T follicular helper cell (primary cell): ENCODE measurements around the gene C1orf94.

Experiments used
- DNase-seq: peaks from one replicate; pipeline ENCODE4 v3.0.0-alpha.2; 2020; ENCODE audit warnings: low read depth

C1orf94 gene

GRCh38 chr1:34262023-34262853, 85.5 kb downstream of the C1orf94 start:
- DNase-seq: no peak

GRCh38 chr1:34262921-34263320, 86.2 kb downstream of the C1orf94 start:
- no peak for DNase-seq

- no peak for DNase-seq
Observed at GRCh38 chr1:34263406-34263805, 86.7 kb downstream of the C1orf94 start.

- no peak for DNase-seq
Observed at GRCh38 chr1:34265396-34265795, 88.7 kb downstream of the C1orf94 start.

GRCh38 chr1:34266127-34266951, 89.6 kb downstream of the C1orf94 start:
- DNase-seq: no peak

GRCh38 chr1:34267326-34267725, 90.6 kb downstream of the C1orf94 start:
- DNase-seq: no peak

- no peak for DNase-seq
Observed at GRCh38 chr1:34268311-34268954, 91.7 kb downstream of the C1orf94 start.
